GM19025 (cell line): Measurements from ENCODE around the gene ATP6V1B1.
"Not testable (repeated sequence)": the region's sequence is repeated elsewhere in the genome, so short reads cannot be mapped to it uniquely, and the experiment has no call there.

ENCODE experiments used
- ATAC-seq: cut with Tn5 transposase; IDR thresholded peaks from one replicate; pipeline ENCODE4 v1.9.1; 2021; ENCODE audit warnings: mild to moderate bottlenecking, low read depth, moderate library complexity; ENCODE audit not compliant: unreplicated experiment

ATP6V1B1 gene

GRCh38 chr2:71001981-71002570 is 66.4 kb downstream of the ATP6V1B1 start:
- no peak for ATAC-seq

GRCh38 chr2:71003396-71003795 is 67.7 kb downstream of the ATP6V1B1 start:
- no peak for ATAC-seq

GRCh38 chr2:71003966-71004755 is 68.5 kb downstream of the ATP6V1B1 start:
- ATAC-seq = no peak

DNA sequence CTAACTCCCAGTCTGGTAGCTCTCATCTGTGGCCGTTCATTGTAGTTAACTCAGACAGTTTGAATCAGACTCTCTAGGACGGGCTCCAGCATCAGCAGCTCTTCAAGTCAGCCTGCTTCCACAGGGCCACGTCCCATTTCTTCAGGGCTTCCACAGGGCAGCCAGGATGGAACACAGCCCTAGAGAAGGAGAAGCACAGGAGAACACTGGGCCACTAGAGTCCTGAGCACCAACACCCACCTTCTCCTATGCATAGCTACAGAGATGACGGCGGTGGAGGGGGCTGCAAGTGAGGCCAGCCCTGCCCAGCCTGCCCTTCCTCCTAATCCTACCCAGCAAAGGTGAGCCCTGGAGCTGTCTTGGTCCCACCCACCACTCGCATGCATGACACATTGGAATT is 69.2 kb downstream of the ATP6V1B1 start:
- no peak for ATAC-seq

GRCh38 chr2:71005271-71006202 is 69.8 kb downstream of the ATP6V1B1 start:
- ATAC-seq = no peak

- no peak for ATAC-seq
Observed at GRCh38 chr2:71006323-71006722, 70.6 kb downstream of the ATP6V1B1 start.

DNA sequence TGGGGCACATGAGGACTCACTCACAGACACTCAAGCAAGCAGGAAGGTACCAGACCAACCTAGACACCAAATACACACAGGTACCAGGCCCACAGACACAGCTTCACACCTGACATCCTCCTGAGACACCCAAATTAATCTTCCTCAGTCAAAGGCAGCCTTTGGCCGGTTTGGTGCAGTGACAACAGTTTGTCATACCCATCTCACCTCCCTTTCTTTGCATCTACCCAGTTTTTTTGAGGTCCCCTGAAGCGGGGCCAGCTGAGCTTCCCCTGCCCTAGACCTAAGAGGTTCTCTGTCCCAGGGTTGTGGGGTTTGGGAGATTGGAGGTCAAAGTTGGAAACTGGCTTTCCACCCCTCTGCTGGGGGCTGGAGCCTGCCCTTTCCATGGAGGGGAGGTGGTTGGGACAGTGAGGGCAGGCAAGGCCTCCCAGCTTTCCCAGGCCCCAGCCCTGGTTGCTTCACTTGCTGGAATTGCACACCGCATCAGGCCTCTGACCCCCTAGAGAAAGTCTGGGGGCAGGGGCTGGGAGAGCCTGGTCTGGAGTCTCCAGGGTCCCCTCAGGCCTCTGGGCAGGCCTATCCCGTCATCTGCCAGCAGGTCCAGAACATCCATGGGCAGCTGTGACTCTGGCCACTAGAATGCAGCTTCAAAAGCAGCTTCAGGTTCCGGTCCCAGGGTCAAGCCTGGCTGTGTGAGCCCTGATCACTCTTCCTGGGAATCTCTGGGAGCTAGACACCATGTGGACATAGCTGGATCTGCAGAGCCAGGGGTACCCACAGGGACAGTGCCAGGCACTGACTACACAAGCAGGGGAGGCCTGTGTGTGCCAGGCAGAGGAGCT is 71.5 kb downstream of the ATP6V1B1 start:
- no peak for ATAC-seq

DNA sequence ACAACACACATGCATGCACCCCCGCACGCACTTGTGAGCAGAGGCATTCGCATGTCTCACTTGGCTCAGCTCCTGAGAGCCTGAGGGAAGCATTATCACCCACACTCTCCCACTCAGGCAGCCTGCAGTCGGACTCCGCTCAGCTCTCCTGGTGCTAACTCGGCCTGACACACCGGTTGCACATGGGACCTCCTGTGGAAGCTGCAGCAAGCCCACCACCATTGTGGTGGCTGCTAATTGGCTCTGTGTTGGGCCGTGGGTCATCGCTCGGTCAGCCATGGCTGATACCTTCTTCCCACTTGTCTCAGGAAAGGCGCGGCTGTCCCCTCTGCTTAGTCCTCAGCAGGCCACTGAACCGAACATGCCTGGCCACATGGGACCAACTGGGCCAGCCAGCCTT is 72.6 kb downstream of the ATP6V1B1 start:
- no peak for ATAC-seq

DNA sequence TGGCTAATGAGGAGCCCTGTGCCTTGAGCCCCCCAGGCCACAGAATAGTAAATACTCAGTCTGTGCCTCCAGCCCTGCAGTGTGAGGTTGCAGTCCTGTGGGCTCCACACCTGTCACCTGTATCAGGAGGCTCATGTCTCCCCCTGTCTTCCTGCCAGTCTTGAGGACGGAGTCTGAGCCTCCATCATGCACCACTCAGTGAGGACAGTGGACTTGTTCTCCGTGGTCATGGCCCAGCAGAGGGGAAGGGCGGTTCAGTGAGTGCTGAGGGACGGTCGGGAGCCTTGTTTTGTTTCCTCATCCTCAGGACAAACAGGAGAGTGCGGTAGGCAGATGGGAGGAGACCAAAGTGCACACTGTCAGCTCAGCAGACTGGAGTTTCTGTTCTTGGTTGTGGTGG is 76.1 kb downstream of the ATP6V1B1 start:
- ATAC-seq = not testable (repeated sequence)
